ENCODE data around the gene CTNND2. TPM values are rescaled to one million over a fixed set of nuclear protein-coding genes. Genes with fewer than 3 reads are reported as not detected.

The CTNND2 gene
- total RNA-seq, 4 donors from 2014 or later = 0.18 to 14.9 (median 0.47) TPM; not detected in 1

DNA sequence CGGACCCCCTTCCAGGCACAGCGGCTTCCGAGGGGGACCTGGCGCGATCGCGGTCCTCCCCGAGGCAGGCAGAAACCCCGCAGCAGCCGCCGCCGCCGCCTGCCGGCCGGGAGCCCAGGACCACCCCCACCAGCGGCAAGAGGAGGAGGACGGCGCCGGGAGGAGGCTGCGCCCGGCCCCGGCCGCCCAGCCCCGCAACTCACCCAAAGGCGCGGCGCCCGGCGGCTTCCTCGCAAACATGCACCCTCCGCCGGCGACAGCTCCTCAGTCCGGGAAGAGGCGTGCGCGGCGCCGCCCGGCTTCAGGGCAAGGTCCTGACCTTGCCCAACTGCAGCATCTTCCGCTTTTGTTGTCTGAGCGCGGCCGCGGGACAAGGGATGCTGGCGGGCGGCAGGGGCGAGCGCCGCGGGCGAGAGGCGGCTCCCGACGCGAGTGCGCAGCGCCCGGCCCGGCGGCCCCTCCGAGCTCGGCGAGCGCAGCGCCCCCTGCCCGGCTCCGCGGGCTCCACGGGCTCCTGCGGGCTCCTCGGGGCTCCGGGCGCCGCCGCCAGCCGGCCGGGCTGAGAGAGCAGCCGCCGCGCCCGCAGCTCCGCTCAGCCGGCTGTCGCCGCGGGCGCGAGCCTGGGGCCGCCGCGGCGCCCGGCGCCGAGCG lies 507 bp downstream of the CTNND2 start:
- Histone ChIP-seq H3K36me3 (no peaks in the 10 kb centered on the region), H3K9me3 (no peaks in the 10 kb centered on the region), H3K4me3 (peak overlapping the region in 3 of 4 donors; percentile 18 to 40 (median 36)), H3K27me3 (no peaks in the 10 kb centered on the region), H3K27ac (no peak overlapping the region), H3K4me1 (peaks cover 0 to 8% (median 0%) of the 10 kb centered on the region in 4 donors)
- TF ChIP-seq POLR2A (IDR thresholded peaks at IDR 0.05) = no peak
- TF ChIP-seq, protein P1, sequence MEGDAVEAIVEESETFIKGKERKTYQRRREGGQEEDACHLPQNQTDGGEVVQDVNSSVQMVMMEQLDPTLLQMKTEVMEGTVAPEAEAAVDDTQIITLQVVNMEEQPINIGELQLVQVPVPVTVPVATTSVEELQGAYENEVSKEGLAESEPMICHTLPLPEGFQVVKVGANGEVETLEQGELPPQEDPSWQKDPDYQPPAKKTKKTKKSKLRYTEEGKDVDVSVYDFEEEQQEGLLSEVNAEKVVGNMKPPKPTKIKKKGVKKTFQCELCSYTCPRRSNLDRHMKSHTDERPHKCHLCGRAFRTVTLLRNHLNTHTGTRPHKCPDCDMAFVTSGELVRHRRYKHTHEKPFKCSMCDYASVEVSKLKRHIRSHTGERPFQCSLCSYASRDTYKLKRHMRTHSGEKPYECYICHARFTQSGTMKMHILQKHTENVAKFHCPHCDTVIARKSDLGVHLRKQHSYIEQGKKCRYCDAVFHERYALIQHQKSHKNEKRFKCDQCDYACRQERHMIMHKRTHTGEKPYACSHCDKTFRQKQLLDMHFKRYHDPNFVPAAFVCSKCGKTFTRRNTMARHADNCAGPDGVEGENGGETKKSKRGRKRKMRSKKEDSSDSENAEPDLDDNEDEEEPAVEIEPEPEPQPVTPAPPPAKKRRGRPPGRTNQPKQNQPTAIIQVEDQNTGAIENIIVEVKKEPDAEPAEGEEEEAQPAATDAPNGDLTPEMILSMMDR (IDR thresholded peaks at IDR 0.05) = no peak
- DNase-seq = no peak

DNA sequence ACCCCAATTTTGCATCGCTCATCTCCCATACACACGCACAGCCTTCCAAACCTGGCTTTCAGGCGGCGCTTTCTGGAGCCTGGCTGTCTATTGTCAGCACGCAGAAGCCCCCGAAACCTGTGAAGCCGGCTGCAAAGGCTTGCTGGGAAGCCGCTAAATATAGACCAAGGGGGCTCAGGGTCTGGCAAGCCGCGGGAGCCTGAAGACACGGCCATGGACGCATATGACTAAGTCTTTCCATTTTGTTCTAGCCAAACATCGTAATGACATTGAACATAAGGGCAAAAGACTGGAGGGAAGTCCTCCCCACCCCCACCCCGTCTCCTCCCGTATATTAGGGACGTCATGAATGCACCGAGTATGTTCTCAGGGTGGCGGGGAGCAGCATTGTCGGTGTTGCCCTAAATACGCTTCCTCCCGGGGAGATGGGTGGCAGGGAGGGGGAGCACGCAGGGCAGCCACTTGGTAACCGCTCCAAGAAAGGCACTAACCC lies 1.1 kb downstream of the CTNND2 start:
- no peak for DNase-seq
- Histone ChIP-seq H3K4me1 (peaks cover 0 to 8% (median 0%) of the 10 kb centered on the region in 4 donors), H3K27me3 (no peaks in the 10 kb centered on the region), H3K9me3 (no peaks in the 10 kb centered on the region), H3K27ac (no peak overlapping the region), H3K4me3 (peak overlapping the region in 2 of 4 donors; percentile 36 to 40), H3K36me3 (no peaks in the 10 kb centered on the region)
- TF ChIP-seq, protein P1 (IDR thresholded peaks at IDR 0.05) = no peak
- TF ChIP-seq POLR2A (IDR thresholded peaks at IDR 0.05) = no peak

DNA sequence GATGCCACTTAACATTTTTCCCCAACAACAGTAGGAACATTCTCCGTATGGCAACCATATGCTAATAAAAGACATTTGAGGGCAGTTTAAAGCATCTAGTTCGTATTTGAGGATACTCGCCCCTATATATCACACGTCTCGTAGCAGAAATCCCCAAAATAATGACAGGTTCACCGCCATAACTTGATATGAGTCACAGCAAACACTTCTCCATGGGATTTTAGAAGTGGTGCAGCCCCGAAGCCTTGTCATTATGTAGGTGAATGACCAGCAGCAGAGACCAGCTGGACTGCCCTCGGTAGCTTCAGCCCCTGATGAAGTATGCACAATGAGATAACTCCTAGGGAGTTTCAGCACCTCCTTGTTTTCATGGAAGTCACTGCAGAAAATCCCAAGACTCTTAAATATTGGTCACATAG lies 2.0 kb downstream of the CTNND2 start:
- Histone ChIP-seq H3K4me1 (peaks cover 0 to 8% (median 0%) of the 10 kb centered on the region in 4 donors), H3K27me3 (no peaks in the 10 kb centered on the region), H3K27ac (no peak overlapping the region), H3K9me3 (no peaks in the 10 kb centered on the region), H3K4me3 (no peak overlapping the region), H3K36me3 (no peaks in the 10 kb centered on the region)
- no peak for TF ChIP-seq POLR2A (IDR thresholded peaks at IDR 0.05)
- TF ChIP-seq, protein P1 (IDR thresholded peaks at IDR 0.05) = no peak
- no peak for DNase-seq

DNA sequence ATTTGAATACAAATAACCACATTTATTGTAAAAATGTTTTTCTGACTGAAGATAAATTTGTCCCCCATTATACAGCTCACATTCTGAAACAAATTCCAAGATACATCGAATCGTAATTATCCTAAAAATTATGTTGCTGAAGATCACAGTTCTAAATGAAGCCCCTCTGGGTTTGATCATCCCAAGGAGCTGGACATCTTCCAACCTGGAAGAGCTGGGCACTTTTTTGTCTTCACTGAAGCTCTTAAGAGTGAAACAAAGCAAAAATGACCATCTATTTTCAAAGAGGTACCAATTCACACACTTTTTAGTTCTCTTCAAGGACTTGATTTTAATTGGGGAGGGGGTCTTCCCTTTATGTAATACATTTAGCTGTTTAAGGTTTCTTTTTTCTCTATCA lies 5.5 kb downstream of the CTNND2 start:
- Histone ChIP-seq H3K9me3 (no peaks in the 10 kb centered on the region), H3K36me3 (no peaks in the 10 kb centered on the region), H3K4me1 (peaks cover 0 to 8% (median 0%) of the 10 kb centered on the region in 4 donors), H3K4me3 (no peak overlapping the region), H3K27ac (no peak overlapping the region), H3K27me3 (no peaks in the 10 kb centered on the region)
- no peak for DNase-seq
- TF ChIP-seq POLR2A (IDR thresholded peaks at IDR 0.05) = no peak
- TF ChIP-seq, protein P1 (IDR thresholded peaks at IDR 0.05) = no peak

DNA sequence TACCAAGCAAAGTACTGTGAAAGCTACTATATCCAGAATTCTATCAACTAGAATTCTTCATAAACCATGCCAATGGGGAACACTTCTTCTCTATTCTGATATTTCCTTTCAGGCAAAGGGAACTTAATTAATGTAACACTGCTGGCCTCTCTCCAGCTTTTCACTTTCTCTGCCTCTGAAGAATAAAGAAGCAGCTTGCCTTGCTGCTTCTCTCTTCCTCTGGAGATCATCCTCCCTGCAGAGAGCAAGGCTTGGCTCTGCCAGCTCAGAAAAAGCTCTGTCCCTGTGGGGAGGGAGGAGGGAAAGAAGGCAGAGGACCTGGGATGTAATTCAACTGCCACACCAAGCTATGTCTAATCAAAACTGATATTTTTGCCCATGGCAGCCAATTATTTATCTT lies 6.5 kb downstream of the CTNND2 start:
- Histone ChIP-seq H3K4me3 (no peak overlapping the region), H3K9me3 (no peaks in the 10 kb centered on the region), H3K4me1 (no peaks in the 10 kb centered on the region), H3K36me3 (no peaks in the 10 kb centered on the region), H3K27ac (no peak overlapping the region), H3K27me3 (no peaks in the 10 kb centered on the region)
- DNase-seq = no peak
- no peak for TF ChIP-seq POLR2A (IDR thresholded peaks at IDR 0.05)

DNA sequence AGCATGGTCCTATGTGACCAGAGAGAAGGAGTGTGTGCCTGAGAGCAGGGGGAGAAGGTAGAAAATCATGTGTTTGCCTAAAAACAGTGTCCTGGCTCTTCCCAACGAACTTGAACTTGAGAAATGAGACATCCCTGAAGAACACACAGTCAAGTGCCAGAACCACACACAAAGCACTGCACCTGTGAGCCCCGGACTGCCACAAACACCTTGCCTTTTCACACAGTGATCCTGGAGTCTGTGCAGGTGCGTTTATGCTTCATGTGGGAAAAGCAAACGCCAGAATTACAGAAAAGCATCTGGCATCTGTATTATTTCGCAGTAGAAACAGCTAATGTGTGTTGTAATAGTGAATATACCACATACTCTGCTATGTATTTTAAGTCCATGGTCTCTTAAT lies 9.3 kb downstream of the CTNND2 start:
- DNase-seq = no peak
- H3K4me3 ChIP-seq = no peak overlapping the region
- H3K27me3 ChIP-seq = no peaks in the 10 kb centered on the region
- TF ChIP-seq, protein P1 (IDR thresholded peaks at IDR 0.05) = no peak
- TF ChIP-seq POLR2A (IDR thresholded peaks at IDR 0.05) = no peak
- no peaks in the 10 kb centered on the region for H3K4me1 ChIP-seq
- no peak overlapping the region for H3K27ac ChIP-seq
- H3K36me3 ChIP-seq = no peaks in the 10 kb centered on the region
- H3K9me3 ChIP-seq = no peaks in the 10 kb centered on the region

All from Peyer's patch (tissue), 4 donors.